GM21529 (cell line): Measurements from ENCODE around the gene C10orf105.

ENCODE experiments used
- ATAC-seq: cut with Tn5 transposase; IDR thresholded peaks from one replicate; pipeline ENCODE4 v1.9.1; 2021; ENCODE audit not compliant: unreplicated experiment

Gene C10orf105

GRCh38 chr10:71719464-71720201 lies at the start of gene C10orf105:
C10orf105 (minus strand) TSS chr10:71719778; CDS start chr10:71716337, 3,441 bp downstream.
- no peak for ATAC-seq

- no peak for ATAC-seq
These were observed 48.0 kb upstream of the C10orf105 start for GRCh38 chr10:71767420-71768035.

- no peak for ATAC-seq
These were observed 47.3 kb upstream of the C10orf105 start for GRCh38 chr10:71766717-71767419.

GRCh38 chr10:71765906-71766716 lies 46.5 kb upstream of the C10orf105 start:
- ATAC-seq = no peak

- ATAC-seq = no peak
These were observed 45.8 kb upstream of the C10orf105 start for GRCh38 chr10:71765176-71765904.

- ATAC-seq = no peak
These were observed 44.0 kb upstream of the C10orf105 start for GRCh38 chr10:71763352-71764127.

- no peak for ATAC-seq
These were observed 42.7 kb upstream of the C10orf105 start for GRCh38 chr10:71762324-71762723.

- ATAC-seq = no peak
These were observed 42.0 kb upstream of the C10orf105 start for GRCh38 chr10:71761541-71762113.

GRCh38 chr10:71761105-71761511 lies 41.5 kb upstream of the C10orf105 start:
- no peak for ATAC-seq

- ATAC-seq = no peak
These were observed 37.9 kb upstream of the C10orf105 start for GRCh38 chr10:71757399-71757922.

- ATAC-seq = no peak
These were observed 37.0 kb upstream of the C10orf105 start for GRCh38 chr10:71756311-71757191.

- ATAC-seq = no peak
These were observed 35.8 kb upstream of the C10orf105 start for GRCh38 chr10:71755179-71755879.

GRCh38 chr10:71754562-71754961 lies 35.0 kb upstream of the C10orf105 start:
- ATAC-seq = no peak

GRCh38 chr10:71753960-71754505 lies 34.5 kb upstream of the C10orf105 start:
- no peak for ATAC-seq

GRCh38 chr10:71753091-71753959 lies 33.7 kb upstream of the C10orf105 start:
- no peak for ATAC-seq

- ATAC-seq = no peak
These were observed 33.0 kb upstream of the C10orf105 start for GRCh38 chr10:71752391-71753090.
